Endothelial cell of umbilical vein (primary cell): ENCODE results near the gene LSM14A. TPM values are rescaled to one million over a fixed set of nuclear protein-coding genes. Genes with fewer than 3 reads are reported as not detected.

Experiments
- BruUV-seq: library from RNA; stranded (reverse); fragments of 400-500 nt; replicated peaks from 2 replicates; lab custom pipeline; 2021; lab: Mats Ljungman, UMichigan
- CTCF ChIA-PET: fragments of 300-600, 350-600 bp; sonication (Branson Sonifier 250); formaldehyde crosslinking; loops from one replicate; lab custom pipeline; 2021; ENCODE audit warnings: antibody characterized with exemption, inconsistent platforms; lab: Charles Lee
- POLR2A ChIA-PET: fragments of 300-600, 350-600 bp; sonication (Branson Sonifier 250); formaldehyde crosslinking; loops from one replicate; lab custom pipeline; 2021; ENCODE audit warnings: antibody characterized with exemption, inconsistent platforms; lab: Charles Lee
- DNase-seq: peaks from one replicate; pipeline ENCODE4 v3.0.0-alpha.2; 2011; ENCODE audit warnings: low read depth, low spot score
- FAIRE-seq: peaks from 2 replicates; lab custom pipeline; 2011; peaks lifted over from hg19 to GRCh38; lab: Jason Lieb, UNC
- H2AFZ ChIP-seq: 2 replicates; pipeline ENCODE4 v1.6.0; 2012; ENCODE audit warnings: low read depth, low read length, control low read depth, inconsistent platforms
- H3K27ac ChIP-seq: 2 replicates; pipeline ENCODE4 v1.5.1; 2011; ENCODE audit warnings: low read depth, mild to moderate bottlenecking, control low read depth, low read length, moderate library complexity; ENCODE audit not compliant: insufficient read depth
- H3K27me3 ChIP-seq, 2 experiments: 2 replicates each; pipeline versions ENCODE4 v1.6.0 to v1.6.1; 2011; ENCODE audit warnings: low read length in 2 of 2, mixed read lengths in 1 of 2; ENCODE audit not compliant: control insufficient read depth in 2 of 2, insufficient read depth in 2 of 2
- H3K36me3 ChIP-seq, 2 experiments: 2 replicates in 1 of 2; 3 replicates in 1 of 2; pipeline ENCODE4 v1.5.1; 2011; ENCODE audit warnings: low read length in 2 of 2, mild to moderate bottlenecking in 1 of 2, moderate library complexity in 1 of 2; ENCODE audit not compliant: control insufficient read depth in 2 of 2, insufficient read depth in 2 of 2; ENCODE audit errors: extremely low read depth in 1 of 2
- H3K4me1 ChIP-seq: 3 replicates; pipeline ENCODE4 v1.5.1; 2011; ENCODE audit warnings: mild to moderate bottlenecking, low read length; ENCODE audit not compliant: control insufficient read depth, insufficient read depth; ENCODE audit errors: extremely low read depth
- H3K4me2 ChIP-seq: 2 replicates; pipeline ENCODE4 v1.6.1; 2011; ENCODE audit warnings: low read length, control low read depth, mixed read lengths; ENCODE audit not compliant: insufficient read depth
- H3K4me3 ChIP-seq, 3 experiments: fragments of 200-600 bp in 1 of 3; sonication (generic), shearing (Covaris generic) in 1 of 3; replicated peaks in 1 of 3; 2 replicates each; pipeline ENCODE4 v1.5.1; 2011 to 2016; ENCODE audit warnings: control low read depth in 3 of 3, low read length in 3 of 3, mild to moderate bottlenecking in 2 of 3, inconsistent platforms in 1 of 3, low read depth in 1 of 3, moderate library complexity in 1 of 3; ENCODE audit not compliant: insufficient read depth in 1 of 3
- H3K79me2 ChIP-seq: 2 replicates; pipeline ENCODE4 v1.6.0; 2012; ENCODE audit warnings: low read length, inconsistent platforms; ENCODE audit not compliant: control insufficient read depth, insufficient read depth
- H3K9ac ChIP-seq: replicated peaks from 2 replicates; pipeline ENCODE3; 2011; ENCODE audit warnings: low read length, control low read depth; ENCODE audit not compliant: insufficient read depth; ENCODE audit errors: extremely low read depth
- H3K9me1 ChIP-seq: replicated peaks from 3 replicates; pipeline ENCODE4 v1.6.0; 2011; ENCODE audit warnings: mild to moderate bottlenecking, low read length; ENCODE audit not compliant: control insufficient read depth, insufficient read depth; ENCODE audit errors: extremely low read depth
- H3K9me3 ChIP-seq: replicated peaks from 2 replicates; pipeline ENCODE4 v1.5.1; 2012; ENCODE audit warnings: low read length, inconsistent platforms; ENCODE audit not compliant: control insufficient read depth, insufficient read depth
- H4K20me1 ChIP-seq: replicated peaks from 2 replicates; pipeline ENCODE3; 2011; ENCODE audit warnings: mild to moderate bottlenecking, low read length; ENCODE audit not compliant: control insufficient read depth, insufficient read depth; ENCODE audit errors: extremely low read depth
- CTCF ChIP-seq, 2 donors: IDR thresholded peaks; 1 replicate in 1 of 2; 2 replicates in 1 of 2; pipeline ENCODE4 v1.5.1; 2011; ENCODE audit warnings: low read length in 2 of 2, mild to moderate bottlenecking in 2 of 2, moderate library complexity in 2 of 2, control low read depth in 1 of 2, inconsistent platforms in 1 of 2, low read depth in 1 of 2; ENCODE audit not compliant: insufficient read depth in 1 of 2; ENCODE audit errors: extremely low read depth in 1 of 2
- EZH2 ChIP-seq: IDR thresholded peaks from 2 replicates; pipeline ENCODE4 v1.6.1; 2012; ENCODE audit warnings: borderline replicate concordance, low read depth, mild to moderate bottlenecking, moderate library complexity, low read length, inconsistent platforms; ENCODE audit not compliant: severe bottlenecking
- FOS ChIP-seq: IDR thresholded peaks from 2 replicates; pipeline ENCODE4 v1.6.1; 2011; ENCODE audit warnings: mild to moderate bottlenecking, low read length, moderate library complexity, borderline replicate concordance; ENCODE audit not compliant: insufficient read depth
- GATA2 ChIP-seq: IDR thresholded peaks from 2 replicates; pipeline ENCODE4 v1.7.0; 2011; ENCODE audit warnings: low read depth, mild to moderate bottlenecking, moderate library complexity, mixed read lengths, low read length; ENCODE audit not compliant: insufficient read length, insufficient read depth
- JUN ChIP-seq: IDR thresholded peaks from 2 replicates; pipeline ENCODE4 v1.6.1; 2011; ENCODE audit warnings: borderline replicate concordance, low read depth; ENCODE audit not compliant: insufficient read length, insufficient read depth
- MAX ChIP-seq: IDR thresholded peaks from 2 replicates; pipeline ENCODE4 v1.6.1; 2011; ENCODE audit not compliant: insufficient read depth, insufficient read length
- MYC ChIP-seq: IDR thresholded peaks from one replicate; pipeline ENCODE4 v1.6.1; 2011; ENCODE audit warnings: mild to moderate bottlenecking, low read depth, low read length
- POLR2A ChIP-seq: IDR thresholded peaks from 2 replicates; pipeline ENCODE4 v1.6.1; 2012; ENCODE audit warnings: low read depth, mild to moderate bottlenecking, control low read depth, low read length
- POLR2AphosphoS5 ChIP-seq: IDR thresholded peaks from 2 replicates; pipeline ENCODE4 v1.6.1; 2012; ENCODE audit warnings: low read depth, mild to moderate bottlenecking, control low read depth, low read length, moderate library complexity; ENCODE audit not compliant: insufficient read depth
- dilution Hi-C: fragments of 300-500 bp; cut with MboI; formaldehyde crosslinking; loops from one replicate; pipeline ENCODE4 v1.15.0; 2019; ENCODE audit warnings: low sequenced_read_pairs; ENCODE audit not compliant: extremely low pct_ligation_motif_present
- intact Hi-C: fragments of 100-400 bp; cut with micrococcal nuclease; formaldehyde crosslinking; loops from one replicate; pipeline ENCODE4 v1.10.0; 2022
- polyA plus RNA-seq, 4 experiments: library from polyadenylated mRNA; depleted of rRNA in 3 of 4; stranded (reverse) in 3 of 4; unstranded in 1 of 4; fragments of >200 nt; gene quantifications; 2 replicates each; pipeline versions ENCODE4 v1.2.1 to v1.2.3, GENCODE V29; 2011 to 2012; ENCODE audit warnings: missing spikeins in 1 of 4
- total RNA-seq: library from RNA; stranded (reverse); gene quantifications from 2 replicates; pipeline ENCODE4 v1.2.3, GENCODE V29; 2021

LSM14A gene
- total and polyA plus RNA-seq, 2 donors (not counting 3 experiments of a cell fraction or from before 2014, with no cell fraction given) = 96.7 to 122 TPM

GRCh38 chr19:34256835-34257558 lies 84.7 kb downstream of the LSM14A start:
- Histone ChIP-seq H3K9me1 (no peaks in the 10 kb centered on the region), H3K79me2 (peaks cover 32% of the 10 kb centered on the region), H3K27me3 (no peaks in the 10 kb centered on the region), H3K36me3 (no peaks in the 10 kb centered on the region), H2AFZ (no peak overlapping the region), H3K4me1 (peaks cover 22% of the 10 kb centered on the region), H3K9me3 (no peaks in the 10 kb centered on the region), H3K27ac (no peak overlapping the region), H3K9ac (no peak overlapping the region), H4K20me1 (no peaks in the 10 kb centered on the region), H3K4me2 (no peak overlapping the region), H3K4me3 (no peak overlapping the region)
- intact Hi-C loops = no loop called here
- dilution Hi-C loops = no loop called here
- DNase-seq (no peak), FAIRE-seq (no peak)
- ChIA-PET POLR2A (no interaction called here), CTCF (interaction anchor here (1.1 kb wide), 1 partner anchor 12 kb away, joined by 4 read pairs; no protein-coding TSS in a partner anchor)
- no TSS peak for BruUV-seq
- no peak for TF ChIP-seq CTCF (IDR thresholded peaks at IDR 0.05; ENCODE audit: extremely low read depth in 1 of 2, insufficient read depth in 1 of 2, low read depth in 1 of 2, low read length in 2 of 2)
- TF ChIP-seq POLR2AphosphoS5 = no peak
- TF ChIP-seq GATA2 = no peak
- no peak for TF ChIP-seq EZH2
- no peak for TF ChIP-seq FOS
- TF ChIP-seq JUN = no peak
- no peak for TF ChIP-seq POLR2A
- TF ChIP-seq MAX = no peak
- TF ChIP-seq MYC = no peak
